Prostate gland (tissue), 2 donors: ENCODE results near the gene RAB27B. TPM values are rescaled to one million over a fixed set of nuclear protein-coding genes. Genes with fewer than 3 reads are reported as not detected.

Experiments used
- DNase-seq: peaks from one replicate; pipeline ENCODE4 v3.0.0-alpha.2; 2019; ENCODE audit warnings: low spot score
- H3K27ac ChIP-seq, 2 donors: fragments of 200-600 bp; sonication (generic); 2 replicates each; pipeline ENCODE4 v1.5.1; 2017 to 2019
- H3K27me3 ChIP-seq: fragments of 200-600 bp; sonication (generic); replicated peaks from 2 replicates; pipeline ENCODE4 v1.5.1; 2019; ENCODE audit not compliant: insufficient read depth
- H3K36me3 ChIP-seq, 2 donors: fragments of 200-600 bp; sonication (generic); 1 replicate in 1 of 2; 2 replicates in 1 of 2; pipeline versions ENCODE4 v1.5.1 to v1.8.1; 2017 to 2019
- H3K4me1 ChIP-seq: fragments of 200-600 bp; sonication (generic); replicated peaks from 2 replicates; pipeline ENCODE4 v1.5.1; 2019
- H3K4me3 ChIP-seq, 2 donors: fragments of 200-600 bp; sonication (generic); 2 replicates each; pipeline ENCODE4 v1.5.1; 2017 to 2019
- H3K9me3 ChIP-seq: fragments of 200-600 bp; sonication (generic); 2 replicates; pipeline ENCODE4 v1.5.1; 2017
- POLR2A ChIP-seq: fragments of 450-650 bp; IDR thresholded peaks from one replicate; pipeline ENCODE4 v1.6.1; 2016; ENCODE audit warnings: antibody characterized with exemption, mild to moderate bottlenecking
- POLR2AphosphoS5 ChIP-seq: sonication (generic); formaldehyde crosslinking; IDR thresholded peaks from one replicate; pipeline ENCODE4 v1.6.1; 2017; ENCODE audit warnings: antibody characterized with exemption
- WGBS: methylation state at CpG from one replicate; pipeline ENCODE4 v1.1.5; 2018; 5-methylcytosine and 5-hydroxymethylcytosine counted together
- intact Hi-C: fragments of 100-400 bp; cut with DNase I; formaldehyde crosslinking; loops from one replicate; pipeline ENCODE4 v1.14.2; 2022
- total RNA-seq, 2 donors: library from RNA; depleted of rRNA; stranded (reverse); fragments of >200 nt; gene quantifications; one replicate each; pipeline ENCODE4 v1.1.0, GENCODE V29; 2016
- TF ChIP-seq, protein P1 (sequence below), 4 experiments: fragments of 200-600 bp in 2 of 4; fragments of 450-650 bp in 2 of 4; sonication (generic) in 2 of 4; IDR thresholded peaks; 1 replicate in 3 of 4; 2 replicates in 1 of 4; pipeline ENCODE4 v1.5.1; 2016 to 2019; ENCODE audit warnings: antibody characterized with exemption in 4 of 4, mild to moderate bottlenecking in 2 of 4, moderate library complexity in 2 of 4

The RAB27B gene, protein sequence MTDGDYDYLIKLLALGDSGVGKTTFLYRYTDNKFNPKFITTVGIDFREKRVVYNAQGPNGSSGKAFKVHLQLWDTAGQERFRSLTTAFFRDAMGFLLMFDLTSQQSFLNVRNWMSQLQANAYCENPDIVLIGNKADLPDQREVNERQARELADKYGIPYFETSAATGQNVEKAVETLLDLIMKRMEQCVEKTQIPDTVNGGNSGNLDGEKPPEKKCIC
- 10 to 100 TPM; 10.7 to 60.2 TPM for total RNA-seq

DNA sequence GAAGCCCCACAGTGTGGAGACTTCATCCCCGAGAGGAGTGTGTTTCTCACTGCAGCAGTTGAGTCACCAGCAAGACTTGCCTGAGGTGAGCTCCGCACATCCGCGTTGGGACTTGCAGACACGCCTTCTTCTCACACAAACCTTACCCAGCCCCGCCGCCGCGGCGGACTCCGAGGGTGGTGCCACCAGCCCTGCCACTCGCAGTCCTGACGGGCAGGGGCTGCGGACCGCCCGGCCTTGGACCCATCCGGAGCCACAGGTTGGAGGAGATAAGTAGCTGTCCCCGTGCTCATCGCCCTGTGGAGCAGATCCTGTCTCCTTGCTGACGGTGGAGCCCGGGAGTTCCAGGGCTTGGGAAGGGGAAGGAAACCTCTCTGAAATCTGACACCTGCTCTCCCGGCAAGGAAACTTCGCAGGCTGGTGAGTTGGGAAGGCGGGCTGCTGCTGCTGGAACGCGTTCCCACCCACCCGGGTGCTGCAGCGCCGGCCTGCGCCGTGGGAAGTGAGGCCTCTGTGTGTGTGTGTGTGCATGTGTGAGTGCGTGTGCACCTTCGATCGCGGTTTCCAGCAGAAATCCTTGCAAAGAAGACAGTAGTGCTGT is at the start of gene RAB27B:
Gene RAB27B, plus strand, starts transcription at position 197 of the 601 bp plus-strand sequence. CDS start 49,109 bp downstream, outside the sequence.
- Histone ChIP-seq H3K27ac (peak within 1 kb of the TSS; percentile 79 to 85), H3K4me1 (no peaks in the 10 kb centered on the region), H3K27me3 (no peaks in the 10 kb centered on the region), H3K9me3 (no peaks in the 10 kb centered on the region), H3K4me3 (peak within 1 kb of the TSS; percentile 42 to 61), H3K36me3 (no peaks in the 10 kb centered on the region)
- DNase-seq = peak; percentile 91
- peak; percentile 55 for TF ChIP-seq POLR2A
- peak; percentile 80 for TF ChIP-seq POLR2AphosphoS5
- TF ChIP-seq, protein P1, sequence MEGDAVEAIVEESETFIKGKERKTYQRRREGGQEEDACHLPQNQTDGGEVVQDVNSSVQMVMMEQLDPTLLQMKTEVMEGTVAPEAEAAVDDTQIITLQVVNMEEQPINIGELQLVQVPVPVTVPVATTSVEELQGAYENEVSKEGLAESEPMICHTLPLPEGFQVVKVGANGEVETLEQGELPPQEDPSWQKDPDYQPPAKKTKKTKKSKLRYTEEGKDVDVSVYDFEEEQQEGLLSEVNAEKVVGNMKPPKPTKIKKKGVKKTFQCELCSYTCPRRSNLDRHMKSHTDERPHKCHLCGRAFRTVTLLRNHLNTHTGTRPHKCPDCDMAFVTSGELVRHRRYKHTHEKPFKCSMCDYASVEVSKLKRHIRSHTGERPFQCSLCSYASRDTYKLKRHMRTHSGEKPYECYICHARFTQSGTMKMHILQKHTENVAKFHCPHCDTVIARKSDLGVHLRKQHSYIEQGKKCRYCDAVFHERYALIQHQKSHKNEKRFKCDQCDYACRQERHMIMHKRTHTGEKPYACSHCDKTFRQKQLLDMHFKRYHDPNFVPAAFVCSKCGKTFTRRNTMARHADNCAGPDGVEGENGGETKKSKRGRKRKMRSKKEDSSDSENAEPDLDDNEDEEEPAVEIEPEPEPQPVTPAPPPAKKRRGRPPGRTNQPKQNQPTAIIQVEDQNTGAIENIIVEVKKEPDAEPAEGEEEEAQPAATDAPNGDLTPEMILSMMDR (IDR thresholded peaks at IDR 0.05) = no peak
- 2% methylated on average over 31 of the region's 35 CpGs for WGBS
- intact Hi-C loops = no loop called here

DNA sequence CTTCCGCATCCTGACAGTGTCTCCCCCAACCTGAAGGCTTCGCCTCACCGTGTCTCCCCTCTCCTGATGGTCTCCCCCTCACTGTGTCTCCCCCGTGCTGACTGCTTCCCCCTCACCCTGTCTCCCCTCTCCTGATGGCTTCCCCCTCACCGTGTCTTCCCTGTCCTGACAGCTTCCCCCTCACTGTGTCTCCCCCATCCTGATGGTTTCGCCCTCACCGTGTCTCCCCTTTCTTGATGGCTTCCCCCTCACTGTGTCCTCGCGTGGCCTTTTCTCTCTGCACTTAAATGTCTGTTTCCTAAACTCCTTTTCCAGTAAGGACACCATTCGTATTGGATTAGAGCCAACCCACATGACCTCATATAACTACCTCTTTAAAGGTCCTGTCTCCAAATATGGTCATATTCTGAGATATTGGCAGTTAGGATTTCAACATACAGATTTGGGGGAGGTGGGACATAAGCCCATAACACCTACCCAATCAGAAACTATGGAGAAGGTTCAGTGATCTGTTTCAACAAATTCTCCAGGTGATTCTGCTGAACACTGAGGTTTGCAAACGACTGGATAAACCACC is 47.9 kb upstream of the RAB27B start:
- 77% methylated on average over 11 of the region's 11 CpGs for WGBS
- DNase-seq = no peak
- H3K4me3 ChIP-seq = no peak overlapping the region
- H3K4me1 ChIP-seq = no peaks in the 10 kb centered on the region
- intact Hi-C loops = no loop called here
- H3K27me3 ChIP-seq = no peaks in the 10 kb centered on the region
- H3K36me3 ChIP-seq = no peaks in the 10 kb centered on the region
- no peak for TF ChIP-seq POLR2A
- no peak for TF ChIP-seq POLR2AphosphoS5
- TF ChIP-seq, protein P1 (IDR thresholded peaks at IDR 0.05) = no peak
- H3K9me3 ChIP-seq = no peaks in the 10 kb centered on the region
- no peak overlapping the region for H3K27ac ChIP-seq

DNA sequence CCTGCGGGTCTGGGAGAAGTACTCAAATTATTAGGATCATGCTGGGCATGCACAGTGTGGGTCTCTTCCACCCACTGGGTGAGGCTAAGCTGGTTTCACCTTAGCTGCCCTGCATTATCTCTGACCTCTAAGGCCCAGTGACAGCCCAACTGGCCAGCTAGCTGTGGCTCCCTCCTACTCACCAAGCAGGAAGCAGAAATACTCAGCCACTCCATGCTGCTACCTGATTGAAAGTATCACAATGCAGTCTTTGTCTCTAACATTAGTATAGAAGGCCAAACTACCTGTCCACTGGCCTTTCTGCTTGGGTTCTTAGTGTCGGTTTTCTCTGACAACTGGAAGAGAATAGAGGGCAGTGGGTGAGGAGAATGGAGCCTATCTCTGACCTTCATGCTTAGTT is 47.3 kb upstream of the RAB27B start:
- Histone ChIP-seq H3K9me3 (no peaks in the 10 kb centered on the region), H3K4me1 (no peaks in the 10 kb centered on the region), H3K36me3 (no peaks in the 10 kb centered on the region), H3K27me3 (no peaks in the 10 kb centered on the region), H3K27ac (no peak overlapping the region), H3K4me3 (no peak overlapping the region)
- DNase-seq = no peak
- WGBS = 89% methylated on average over 2 of the region's 2 CpGs
- TF ChIP-seq POLR2AphosphoS5 (no peak), POLR2A (no peak)
- TF ChIP-seq, protein P1 (IDR thresholded peaks at IDR 0.05) = no peak
- intact Hi-C loops = no loop called here

DNA sequence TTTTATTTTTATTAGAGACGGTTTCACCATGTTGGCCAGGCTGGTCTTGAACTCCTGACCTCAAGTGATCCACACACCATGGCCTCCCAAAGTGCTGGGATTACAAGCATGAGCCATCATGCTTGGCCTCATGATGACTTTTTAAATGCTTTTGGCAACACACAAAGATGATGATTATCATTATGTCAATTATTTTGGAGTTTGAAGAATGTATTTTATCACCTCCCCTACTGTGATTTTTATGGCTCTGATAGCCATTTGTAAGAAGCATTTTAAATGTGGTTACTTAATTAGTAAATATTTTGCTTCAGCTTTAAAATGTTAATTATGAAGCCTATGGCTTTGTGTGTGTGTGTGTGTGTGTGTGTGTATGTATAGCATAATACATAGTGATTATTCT is 45.1 kb upstream of the RAB27B start:
- intact Hi-C loops = no loop called here
- Histone ChIP-seq H3K36me3 (no peaks in the 10 kb centered on the region), H3K27ac (no peak overlapping the region), H3K9me3 (no peaks in the 10 kb centered on the region), H3K4me1 (no peaks in the 10 kb centered on the region), H3K27me3 (no peaks in the 10 kb centered on the region), H3K4me3 (no peak overlapping the region)
- DNase-seq = no peak
- 79% methylated on average over 1 of the region's 1 CpG for WGBS
- TF ChIP-seq POLR2A (no peak), POLR2AphosphoS5 (no peak)
- TF ChIP-seq, protein P1 (IDR thresholded peaks at IDR 0.05) = no peak

DNA sequence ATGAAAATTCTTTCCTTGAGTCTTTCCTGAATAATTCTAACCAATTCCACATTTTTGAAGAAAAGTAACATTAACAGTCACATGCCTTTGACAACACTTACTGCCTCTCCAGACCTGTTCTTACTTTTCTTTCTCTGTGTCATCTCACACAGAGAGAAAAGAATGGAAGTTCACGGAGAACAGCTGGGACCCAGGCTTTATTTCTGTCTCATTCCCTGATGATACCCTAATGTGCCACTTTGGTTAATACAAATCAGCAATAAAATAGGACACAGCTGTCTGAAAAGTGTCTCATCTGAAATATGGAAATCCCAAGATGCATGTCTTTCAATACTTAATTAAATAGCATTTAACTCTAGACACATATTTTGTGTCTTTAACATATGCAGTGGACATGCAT is 42.1 kb upstream of the RAB27B start:
- H3K4me3 ChIP-seq = no peak overlapping the region
- no peaks in the 10 kb centered on the region for H3K27me3 ChIP-seq
- intact Hi-C loops = no loop called here
- H3K9me3 ChIP-seq = no peaks in the 10 kb centered on the region
- TF ChIP-seq, protein P1 (IDR thresholded peaks at IDR 0.05) = no peak
- no peak for TF ChIP-seq POLR2AphosphoS5
- no peak for TF ChIP-seq POLR2A
- H3K4me1 ChIP-seq = no peaks in the 10 kb centered on the region
- DNase-seq = no peak
- WGBS = 93% methylated on average over 1 of the region's 1 CpG
- H3K36me3 ChIP-seq = no peaks in the 10 kb centered on the region
- no peak overlapping the region for H3K27ac ChIP-seq
